HEK293 (cell line): ENCODE data around the gene MYH14.

ENCODE experiments used
- CTCF ChIA-PET: fragments of 350-600 bp; formaldehyde crosslinking; extraction: SDS; loops from one replicate; lab custom pipeline; 2021; ENCODE audit warnings: antibody characterized with exemption; lab: Yijun Ruan, JAX
- POLR2A ChIA-PET: fragments of 300-600 bp; formaldehyde crosslinking; extraction: SDS; loops from one replicate; lab custom pipeline; 2020; ENCODE audit warnings: antibody characterized with exemption, inconsistent platforms; lab: Yijun Ruan, JAX
- H3K27ac ChIP-seq: fragments of 200-500 bp; sonication (Bioruptor generic); 2 replicates; pipeline ENCODE4 v1.5.1; 2014; ENCODE audit warnings: low read depth, low read length, control low read depth, inconsistent platforms; ENCODE audit errors: extremely low read depth
- H3K36me3 ChIP-seq, 2 experiments: fragments of 200-500 bp in 1 of 2; sonication (Bioruptor generic) in 1 of 2; 1 replicate in 1 of 2; 2 replicates in 1 of 2; pipeline ENCODE4 v1.5.1; 2014 to 2017; ENCODE audit warnings: inconsistent platforms in 2 of 2, low read length in 2 of 2; ENCODE audit not compliant: control insufficient read depth in 2 of 2, insufficient read depth in 1 of 2
- H3K4me1 ChIP-seq: fragments of 200-500 bp; sonication (Bioruptor generic); 2 replicates; pipeline ENCODE4 v1.5.1; 2014; ENCODE audit warnings: mild to moderate bottlenecking, low read length, inconsistent platforms; ENCODE audit not compliant: control insufficient read depth, insufficient read depth
- H3K4me3 ChIP-seq: 2 replicates; pipeline ENCODE4 v1.5.1; 2011; ENCODE audit warnings: low read depth, mild to moderate bottlenecking, control low read depth, low read length, moderate library complexity
- H3K9me3 ChIP-seq: fragments of 200-500 bp; sonication (Bioruptor generic); 2 replicates; pipeline ENCODE4 v1.5.1; 2014; ENCODE audit warnings: low read depth, low read length, inconsistent platforms; ENCODE audit not compliant: control insufficient read depth, insufficient read depth
- PATZ1 ChIP-seq: fragments of 450-650 bp; formaldehyde crosslinking; IDR thresholded peaks from 2 replicates; pipeline ENCODE4 v1.5.1; 2016; ENCODE audit warnings: missing biosample characterization, missing genetic modification characterization
- PRDM1 ChIP-seq: fragments of 450-650 bp; formaldehyde crosslinking; IDR thresholded peaks from 2 replicates; pipeline ENCODE4; 2016; ENCODE audit warnings: missing biosample characterization, missing genetic modification characterization
- SP7 ChIP-seq: fragments of 450-650 bp; formaldehyde crosslinking; IDR thresholded peaks from 2 replicates; pipeline ENCODE4 v1.5.1; 2016; ENCODE audit warnings: missing biosample characterization, missing genetic modification characterization
- ZBTB7A ChIP-seq: fragments of 450-650 bp; formaldehyde crosslinking; IDR thresholded peaks from 2 replicates; pipeline ENCODE4 v1.5.1; 2016; ENCODE audit warnings: low read depth, missing biosample characterization, missing genetic modification characterization
- ZNF155 ChIP-seq: fragments of 450-650 bp; formaldehyde crosslinking; IDR thresholded peaks from 2 replicates; pipeline ENCODE4 v1.5.1; 2016; ENCODE audit warnings: missing biosample characterization, missing genetic modification characterization
- ZNF398 ChIP-seq: fragments of 450-650 bp; formaldehyde crosslinking; IDR thresholded peaks from 2 replicates; pipeline ENCODE4 v1.5.1; 2017; ENCODE audit warnings: missing biosample characterization, missing genetic modification characterization
- ZNF488 ChIP-seq: fragments of 450-650 bp; formaldehyde crosslinking; IDR thresholded peaks from 2 replicates; pipeline ENCODE4 v1.5.1; 2016; ENCODE audit warnings: missing biosample characterization, missing genetic modification characterization
- ZNF530 ChIP-seq: fragments of 450-650 bp; formaldehyde crosslinking; IDR thresholded peaks from 2 replicates; pipeline ENCODE4 v1.5.1; 2016; ENCODE audit warnings: low read depth, missing biosample characterization, missing genetic modification characterization
- ZNF571 ChIP-seq: fragments of 450-650 bp; formaldehyde crosslinking; IDR thresholded peaks from 2 replicates; pipeline ENCODE4 v1.5.0; 2017; ENCODE audit warnings: missing biosample characterization, missing genetic modification characterization
- ZNF777 ChIP-seq: fragments of 450-650 bp; formaldehyde crosslinking; IDR thresholded peaks from 2 replicates; pipeline ENCODE4 v1.5.1; 2017; ENCODE audit warnings: missing biosample characterization, missing genetic modification characterization, borderline replicate concordance
- ZSCAN16 ChIP-seq: fragments of 450-650 bp; formaldehyde crosslinking; IDR thresholded peaks from 2 replicates; pipeline ENCODE4 v1.5.1; 2016; ENCODE audit warnings: missing biosample characterization, missing genetic modification characterization
- ZSCAN5A ChIP-seq: fragments of 450-650 bp; formaldehyde crosslinking; IDR thresholded peaks from 2 replicates; pipeline ENCODE4 v1.5.1; 2016; ENCODE audit warnings: missing biosample characterization, missing genetic modification characterization
- TF ChIP-seq, protein P1 (sequence below): fragments of 450-650 bp; formaldehyde crosslinking; IDR thresholded peaks from 2 replicates; pipeline ENCODE4 v1.5.1; 2017; ENCODE audit warnings: missing biosample characterization, mild to moderate bottlenecking, missing genetic modification characterization, moderate library complexity
- TF ChIP-seq, protein P2 (sequence below): fragments of 450-650 bp; formaldehyde crosslinking; IDR thresholded peaks from 2 replicates; pipeline ENCODE4 v1.5.1; 2016; ENCODE audit warnings: missing biosample characterization, missing genetic modification characterization
- TF ChIP-seq, protein P3 (sequence below): fragments of 450-650 bp; formaldehyde crosslinking; optimal IDR thresholded peaks from 2 replicates; pipeline ENCODE3; 2016; ENCODE audit warnings: missing biosample characterization, mild to moderate bottlenecking, missing genetic modification characterization

Gene MYH14

DNA sequence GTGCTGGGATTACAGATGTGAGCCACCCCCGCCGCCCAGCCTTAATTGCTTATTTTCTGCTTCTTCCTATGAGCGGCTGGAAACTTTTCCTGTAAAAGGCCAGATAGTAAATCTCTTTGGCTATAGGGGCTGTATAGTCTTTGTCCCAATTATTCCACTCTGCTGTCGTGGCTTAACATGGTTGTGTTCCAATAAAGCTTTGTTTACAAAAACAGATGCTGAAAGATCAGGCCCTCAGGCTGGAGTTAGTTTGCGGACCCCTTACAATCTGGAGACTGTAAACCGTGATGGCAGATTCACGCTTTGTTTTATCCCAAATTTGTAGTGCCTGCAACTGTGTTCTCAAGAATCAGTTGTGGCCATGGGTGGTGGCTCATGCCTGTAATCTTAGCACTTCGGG is 115.0 kb downstream of the MYH14 start (continued):
- TF ChIP-seq ZNF398 (tag by site-specific recombination) (no peak), PRDM1 (tag by site-specific recombination) (no peak), ZNF155 (tag by site-specific recombination) (no peak)
- TF ChIP-seq, protein P1, sequence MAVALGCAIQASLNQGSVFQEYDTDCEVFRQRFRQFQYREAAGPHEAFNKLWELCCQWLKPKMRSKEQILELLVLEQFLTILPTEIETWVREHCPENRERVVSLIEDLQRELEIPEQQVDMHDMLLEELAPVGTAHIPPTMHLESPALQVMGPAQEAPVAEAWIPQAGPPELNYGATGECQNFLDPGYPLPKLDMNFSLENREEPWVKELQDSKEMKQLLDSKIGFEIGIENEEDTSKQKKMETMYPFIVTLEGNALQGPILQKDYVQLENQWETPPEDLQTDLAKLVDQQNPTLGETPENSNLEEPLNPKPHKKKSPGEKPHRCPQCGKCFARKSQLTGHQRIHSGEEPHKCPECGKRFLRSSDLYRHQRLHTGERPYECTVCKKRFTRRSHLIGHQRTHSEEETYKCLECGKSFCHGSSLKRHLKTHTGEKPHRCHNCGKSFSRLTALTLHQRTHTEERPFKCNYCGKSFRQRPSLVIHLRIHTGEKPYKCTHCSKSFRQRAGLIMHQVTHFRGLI (tag by site-specific recombination), result no peak

DNA sequence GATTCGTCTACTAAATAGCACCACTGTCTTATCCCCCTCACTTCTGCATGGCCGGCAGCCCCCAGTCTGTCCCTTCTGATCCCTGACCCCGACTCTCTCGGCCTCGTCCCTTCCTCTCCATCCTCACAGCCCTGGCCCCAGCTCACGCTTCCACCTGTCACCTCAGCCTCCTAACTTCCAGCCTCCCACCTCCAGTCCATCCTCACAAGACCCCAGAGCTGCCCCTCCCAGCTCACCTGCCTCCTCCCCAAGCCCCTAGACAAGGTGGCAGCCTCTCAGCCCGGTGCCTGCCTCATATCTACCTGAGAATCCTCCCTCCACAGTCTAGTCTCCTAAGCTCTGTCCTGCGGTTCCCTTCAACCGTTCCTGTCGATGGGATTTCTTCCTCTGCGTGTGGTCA is 115.7 kb downstream of the MYH14 start:
- Histone ChIP-seq H3K4me3 (no peak overlapping the region), H3K27ac (no peak overlapping the region), H3K9me3 (no peaks in the 10 kb centered on the region), H3K4me1 (peaks cover 5% of the 10 kb centered on the region; the same call in 1 of the 2 replicates), H3K36me3 (peaks cover 0 to 6% of the 10 kb centered on the region in 2 experiments; a peak in 1 of 3 replicates)
- POLR2A ChIA-PET, result interaction anchor here (0.6 to 1.4 kb wide), 3 partner anchors 10 to 479 kb away, joined by 3 to 4 read pairs (median 4); partner anchors contain the start of gene KCNC3
- TF ChIP-seq ZSCAN5A (tag by site-specific recombination), result no peak
- TF ChIP-seq PATZ1 (tag by site-specific recombination), result no peak
- TF ChIP-seq, protein P2, sequence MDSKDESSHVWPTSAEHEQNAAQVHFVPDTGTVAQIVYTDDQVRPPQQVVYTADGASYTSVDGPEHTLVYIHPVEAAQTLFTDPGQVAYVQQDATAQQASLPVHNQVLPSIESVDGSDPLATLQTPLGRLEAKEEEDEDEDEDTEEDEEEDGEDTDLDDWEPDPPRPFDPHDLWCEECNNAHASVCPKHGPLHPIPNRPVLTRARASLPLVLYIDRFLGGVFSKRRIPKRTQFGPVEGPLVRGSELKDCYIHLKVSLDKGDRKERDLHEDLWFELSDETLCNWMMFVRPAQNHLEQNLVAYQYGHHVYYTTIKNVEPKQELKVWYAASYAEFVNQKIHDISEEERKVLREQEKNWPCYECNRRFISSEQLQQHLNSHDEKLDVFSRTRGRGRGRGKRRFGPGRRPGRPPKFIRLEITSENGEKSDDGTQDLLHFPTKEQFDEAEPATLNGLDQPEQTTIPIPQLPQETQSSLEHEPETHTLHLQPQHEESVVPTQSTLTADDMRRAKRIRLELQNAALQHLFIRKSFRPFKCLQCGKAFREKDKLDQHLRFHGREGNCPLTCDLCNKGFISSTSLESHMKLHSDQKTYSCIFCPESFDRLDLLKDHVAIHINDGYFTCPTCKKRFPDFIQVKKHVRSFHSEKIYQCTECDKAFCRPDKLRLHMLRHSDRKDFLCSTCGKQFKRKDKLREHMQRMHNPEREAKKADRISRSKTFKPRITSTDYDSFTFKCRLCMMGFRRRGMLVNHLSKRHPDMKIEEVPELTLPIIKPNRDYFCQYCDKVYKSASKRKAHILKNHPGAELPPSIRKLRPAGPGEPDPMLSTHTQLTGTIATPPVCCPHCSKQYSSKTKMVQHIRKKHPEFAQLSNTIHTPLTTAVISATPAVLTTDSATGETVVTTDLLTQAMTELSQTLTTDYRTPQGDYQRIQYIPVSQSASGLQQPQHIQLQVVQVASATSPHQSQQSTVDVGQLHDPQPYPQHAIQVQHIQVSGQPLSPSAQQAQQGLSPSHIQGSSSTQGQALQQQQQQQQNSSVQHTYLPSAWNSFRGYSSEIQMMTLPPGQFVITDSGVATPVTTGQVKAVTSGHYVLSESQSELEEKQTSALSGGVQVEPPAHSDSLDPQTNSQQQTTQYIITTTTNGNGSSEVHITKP (tag by site-specific recombination), result no peak
- TF ChIP-seq ZNF530 (tag by site-specific recombination), result no peak
- TF ChIP-seq ZNF777 (tag by site-specific recombination), result no peak
- no peak for TF ChIP-seq ZBTB7A
- no peak for TF ChIP-seq SP7
- no peak for TF ChIP-seq ZNF488 (tag by site-specific recombination)
- TF ChIP-seq ZSCAN16 (tag by site-specific recombination), result no peak
- TF ChIP-seq, protein P3, sequence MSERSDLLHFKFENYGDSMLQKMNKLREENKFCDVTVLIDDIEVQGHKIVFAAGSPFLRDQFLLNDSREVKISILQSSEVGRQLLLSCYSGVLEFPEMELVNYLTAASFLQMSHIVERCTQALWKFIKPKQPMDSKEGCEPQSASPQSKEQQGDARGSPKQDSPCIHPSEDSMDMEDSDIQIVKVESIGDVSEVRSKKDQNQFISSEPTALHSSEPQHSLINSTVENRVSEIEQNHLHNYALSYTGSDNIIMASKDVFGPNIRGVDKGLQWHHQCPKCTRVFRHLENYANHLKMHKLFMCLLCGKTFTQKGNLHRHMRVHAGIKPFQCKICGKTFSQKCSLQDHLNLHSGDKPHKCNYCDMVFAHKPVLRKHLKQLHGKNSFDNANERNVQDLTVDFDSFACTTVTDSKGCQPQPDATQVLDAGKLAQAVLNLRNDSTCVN (tag by site-specific recombination), result no peak
- TF ChIP-seq ZNF571 (tag by site-specific recombination), result no peak
- TF ChIP-seq, all 188 proteins: peak for 0
- CTCF ChIA-PET, result interaction anchor here (0.6 to 1.0 kb wide), 3 partner anchors 88 to 172 kb away, joined by 3 read pairs; no protein-coding TSS in a partner anchor
